Calu3 (cell line): ENCODE measurements around the gene ARL3. TPM values are rescaled to one million over a fixed set of nuclear protein-coding genes. Genes with fewer than 3 reads are reported as not detected.

ENCODE experiments used
- BruUV-seq: library from RNA; stranded (reverse); fragments of 400-500 nt; replicated peaks from 2 replicates; lab custom pipeline; 2021; lab: Mats Ljungman, UMichigan
- CTCF ChIA-PET: fragments of 300-600 bp; sonication (Branson Sonifier 250); formaldehyde crosslinking; loops from one replicate; lab custom pipeline; 2022; ENCODE audit warnings: antibody characterized with exemption; lab: Charles Lee
- DNase-seq: peaks from one replicate; pipeline ENCODE4 v3.0.0; 2022
- H3K27ac Mint-ChIP-seq: one replicate; pipeline ENCODE4 v1.8.0; 2022; ENCODE audit warnings: mixed read lengths; ENCODE audit not compliant: unreplicated experiment
- H3K27me3 Mint-ChIP-seq: one replicate; pipeline ENCODE4 v1.8.0; 2022; ENCODE audit warnings: mixed read lengths; ENCODE audit not compliant: unreplicated experiment
- H3K36me3 Mint-ChIP-seq: one replicate; pipeline ENCODE4 v1.8.0; 2022; ENCODE audit warnings: mild to moderate bottlenecking, moderate library complexity, mixed read lengths; ENCODE audit not compliant: insufficient read depth, unreplicated experiment
- H3K4me1 Mint-ChIP-seq: one replicate; pipeline ENCODE4 v1.8.0; 2022; ENCODE audit warnings: mild to moderate bottlenecking, low read depth, mixed read lengths; ENCODE audit not compliant: unreplicated experiment
- H3K4me3 Mint-ChIP-seq: one replicate; pipeline ENCODE4 v1.8.0; 2022; ENCODE audit warnings: mild to moderate bottlenecking, low read depth, moderate library complexity, mixed read lengths; ENCODE audit not compliant: unreplicated experiment
- H3K9me3 Mint-ChIP-seq: one replicate; pipeline ENCODE4 v1.8.0; 2022; ENCODE audit warnings: low read depth, mixed read lengths; ENCODE audit not compliant: unreplicated experiment
- intact Hi-C: fragments of 100-400 bp; cut with micrococcal nuclease; formaldehyde crosslinking; loops from one replicate; pipeline ENCODE4 v1.10.0; 2022; ENCODE audit not compliant: unreplicated experiment
- total RNA-seq: library from RNA; stranded (reverse); gene quantifications from 2 replicates; pipeline ENCODE4 v1.2.3, GENCODE V29; 2022
- TF ChIP-seq, protein P1 (sequence below): fragments of 200-600 bp; IDR thresholded peaks from one replicate; pipeline ENCODE4 v1.8.0; 2022; ENCODE audit warnings: antibody characterized with exemption; ENCODE audit not compliant: unreplicated experiment

The ARL3 gene
- total RNA-seq, 1 experiment from 2014 or later: 5.6 TPM

DNA sequence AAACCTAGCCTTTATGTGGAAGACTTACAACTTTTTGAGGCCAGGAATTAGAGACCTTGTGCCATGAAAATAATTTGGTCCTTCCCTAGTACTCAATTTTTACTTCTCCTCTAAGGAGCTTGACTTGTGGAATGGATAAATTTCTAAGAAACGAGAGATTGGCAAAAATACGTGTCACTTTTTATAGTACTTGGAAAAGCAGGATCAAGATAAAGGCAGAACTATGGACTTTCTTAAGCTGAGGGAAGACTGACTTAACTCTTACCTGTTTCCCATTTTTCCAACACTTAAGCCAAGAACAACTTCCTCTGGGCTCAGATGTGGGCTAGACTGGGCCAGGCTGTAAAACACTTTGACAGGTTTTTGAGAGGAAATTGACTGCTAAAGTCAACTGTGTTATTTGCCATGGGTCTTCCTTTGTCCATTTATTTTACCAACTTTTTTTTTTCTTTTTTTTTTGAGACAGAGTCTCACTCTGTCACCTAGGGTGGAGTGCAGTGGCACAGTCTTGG, 27.6 kb upstream of the ARL3 start:
- Mint-ChIP-seq H3K27me3 (no peaks in the 10 kb centered on the region), H3K4me3 (no peak overlapping the region), H3K36me3 (peaks cover 23% of the 10 kb centered on the region), H3K27ac (no peak overlapping the region), H3K9me3 (peaks cover 3% of the 10 kb centered on the region), H3K4me1 (peaks cover 15% of the 10 kb centered on the region)
- CTCF ChIA-PET: no interaction called here
- intact Hi-C loops: no loop called here
- BruUV-seq: no TSS peak
- TF ChIP-seq, protein P1, sequence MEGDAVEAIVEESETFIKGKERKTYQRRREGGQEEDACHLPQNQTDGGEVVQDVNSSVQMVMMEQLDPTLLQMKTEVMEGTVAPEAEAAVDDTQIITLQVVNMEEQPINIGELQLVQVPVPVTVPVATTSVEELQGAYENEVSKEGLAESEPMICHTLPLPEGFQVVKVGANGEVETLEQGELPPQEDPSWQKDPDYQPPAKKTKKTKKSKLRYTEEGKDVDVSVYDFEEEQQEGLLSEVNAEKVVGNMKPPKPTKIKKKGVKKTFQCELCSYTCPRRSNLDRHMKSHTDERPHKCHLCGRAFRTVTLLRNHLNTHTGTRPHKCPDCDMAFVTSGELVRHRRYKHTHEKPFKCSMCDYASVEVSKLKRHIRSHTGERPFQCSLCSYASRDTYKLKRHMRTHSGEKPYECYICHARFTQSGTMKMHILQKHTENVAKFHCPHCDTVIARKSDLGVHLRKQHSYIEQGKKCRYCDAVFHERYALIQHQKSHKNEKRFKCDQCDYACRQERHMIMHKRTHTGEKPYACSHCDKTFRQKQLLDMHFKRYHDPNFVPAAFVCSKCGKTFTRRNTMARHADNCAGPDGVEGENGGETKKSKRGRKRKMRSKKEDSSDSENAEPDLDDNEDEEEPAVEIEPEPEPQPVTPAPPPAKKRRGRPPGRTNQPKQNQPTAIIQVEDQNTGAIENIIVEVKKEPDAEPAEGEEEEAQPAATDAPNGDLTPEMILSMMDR: no peak
- no peak for DNase-seq

DNA sequence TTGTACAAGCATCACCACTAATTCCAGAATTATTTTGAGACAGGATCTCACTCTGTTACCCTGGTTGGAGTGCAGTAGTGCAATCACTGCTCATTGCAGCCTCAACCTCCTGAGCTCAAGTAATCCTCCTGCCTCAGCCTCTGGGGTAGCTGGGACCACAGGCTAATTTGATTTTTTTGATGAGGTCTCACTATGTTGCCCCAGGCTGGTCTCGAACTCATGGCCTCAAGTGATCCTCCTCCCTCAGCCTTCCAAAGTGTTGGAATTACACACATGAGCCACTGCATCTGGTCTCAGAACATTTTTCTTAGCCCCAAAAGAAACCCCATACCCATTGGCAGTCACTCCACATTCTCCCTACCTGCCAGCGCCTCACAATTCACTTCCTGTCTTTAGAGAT, 26.0 kb upstream of the ARL3 start:
- Mint-ChIP-seq H3K4me1 (peaks cover 4% of the 10 kb centered on the region), H3K4me3 (no peak overlapping the region), H3K27ac (no peak overlapping the region), H3K9me3 (peaks cover 3% of the 10 kb centered on the region), H3K36me3 (peaks cover 23% of the 10 kb centered on the region), H3K27me3 (no peaks in the 10 kb centered on the region)
- intact Hi-C loops: no loop called here
- no peak for DNase-seq
- no TSS peak for BruUV-seq
- TF ChIP-seq, protein P1: no peak
- CTCF ChIA-PET: no interaction called here

DNA sequence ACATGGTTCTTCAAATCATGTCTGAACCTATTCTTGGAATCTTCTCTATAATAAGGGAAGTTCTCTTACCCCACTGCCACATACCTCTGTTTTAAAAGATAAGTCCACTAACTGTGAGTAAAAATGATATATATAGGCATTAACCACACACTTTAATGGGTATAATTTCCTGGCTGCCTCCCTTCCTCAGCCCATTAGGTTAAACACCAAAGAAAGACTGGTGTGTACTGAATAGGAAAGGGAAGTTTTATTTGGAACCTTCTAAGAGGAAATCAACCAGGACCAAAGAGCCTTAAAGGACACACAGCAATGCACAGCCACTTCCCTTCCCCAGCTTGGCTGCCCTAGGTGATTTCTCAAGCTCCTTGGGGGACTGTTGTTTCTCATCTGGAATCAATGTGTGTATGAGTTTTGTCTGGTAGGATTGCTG, 24.5 kb upstream of the ARL3 start:
- H3K27me3 Mint-ChIP-seq: no peaks in the 10 kb centered on the region
- no peak overlapping the region for H3K4me3 Mint-ChIP-seq
- DNase-seq: no peak
- no peaks in the 10 kb centered on the region for H3K4me1 Mint-ChIP-seq
- CTCF ChIA-PET: no interaction called here
- peaks cover 11% of the 10 kb centered on the region for H3K36me3 Mint-ChIP-seq
- H3K9me3 Mint-ChIP-seq: peaks cover 3% of the 10 kb centered on the region
- BruUV-seq: no TSS peak
- TF ChIP-seq, protein P1: no peak
- intact Hi-C loops: no loop called here
- H3K27ac Mint-ChIP-seq: no peak overlapping the region

DNA sequence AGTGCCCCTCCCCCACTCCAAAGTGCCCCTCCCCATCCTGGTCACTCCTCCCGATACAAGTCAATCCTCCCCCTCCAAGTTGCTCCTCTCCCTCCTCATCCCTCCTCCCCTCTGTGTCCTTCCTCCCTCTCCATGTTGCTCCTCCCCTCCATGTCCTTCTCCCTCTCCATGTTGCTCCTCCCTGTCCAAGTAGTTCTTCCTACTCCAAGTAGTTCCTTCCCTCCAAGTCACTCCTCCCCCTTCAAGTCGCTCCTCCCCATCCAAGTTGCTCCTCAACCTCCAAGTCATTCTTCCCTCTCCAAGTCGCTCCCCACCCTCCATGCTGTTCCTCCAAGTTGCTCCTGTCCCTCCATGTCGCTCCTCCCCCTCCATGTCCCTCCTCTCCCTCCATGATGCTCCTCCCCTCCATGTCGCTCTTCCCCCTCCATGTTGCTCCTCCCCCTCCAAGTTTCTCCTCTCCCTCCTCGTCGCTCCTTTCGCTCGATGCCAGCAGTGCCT, 20.9 kb upstream of the ARL3 start:
- Mint-ChIP-seq H3K27ac (no peak overlapping the region), H3K4me1 (no peaks in the 10 kb centered on the region), H3K27me3 (no peaks in the 10 kb centered on the region), H3K4me3 (no peak overlapping the region), H3K36me3 (no peaks in the 10 kb centered on the region), H3K9me3 (no peaks in the 10 kb centered on the region)
- TF ChIP-seq, protein P1: no peak
- no TSS peak for BruUV-seq
- DNase-seq: no peak
- intact Hi-C loops: no loop called here
- CTCF ChIA-PET: no interaction called here
